H1 (cell line): ENCODE measurements around the gene RAD51B. TPM values are rescaled to one million over a fixed set of nuclear protein-coding genes. Genes with fewer than 3 reads are reported as not detected.

Source experiments
- ASH2L ChIP-seq: fragments of 200-600, 300-600 bp; sonication (generic); IDR thresholded peaks from one replicate; pipeline ENCODE4 v1.7.1; 2017; ENCODE audit warnings: low read length
- CBX5 ChIP-seq: fragments of 300-800, 300-1000 bp; sonication (generic); IDR thresholded peaks from 2 replicates; pipeline ENCODE4 v1.7.1; 2016; ENCODE audit warnings: antibody characterized with exemption, low read length, low read depth
- KDM1A ChIP-seq: fragments of 200-600, 300-600 bp; sonication (generic); IDR thresholded peaks from 2 replicates; pipeline ENCODE4 v1.7.1; 2016; ENCODE audit warnings: mild to moderate bottlenecking, low read length, borderline replicate concordance
- SIX5 ChIP-seq: IDR thresholded peaks from 2 replicates; pipeline ENCODE4 v1.6.1; 2011; ENCODE audit warnings: mild to moderate bottlenecking, low read depth, low read length
- TAF1 ChIP-seq: IDR thresholded peaks from 2 replicates; pipeline ENCODE4 v1.6.1; 2011; ENCODE audit warnings: mild to moderate bottlenecking, low read depth, low read length
- polyA plus RNA-seq, 7 experiments: library from polyadenylated mRNA; depleted of rRNA in 3 of 7; stranded (reverse) in 5 of 7; unstranded in 2 of 7; fragments of >200 nt in 5 of 7; fragments of 200-250 nt in 2 of 7; gene quantifications; 1 replicate in 5 of 7; 2 replicates in 1 of 7; 4 replicates in 1 of 7; pipeline versions ENCODE4 v1.2.1 to v1.2.3, GENCODE V29; 2011 to 2013; ENCODE audit warnings: missing spikeins in 2 of 7, mixed read lengths in 2 of 7
- total RNA-seq: library from RNA; stranded (reverse); fragmentation: NEBNext Ultra II Directional; extraction: Animal tissue kit (Norgen Biotek cat#: 25700); gene quantifications from 2 replicates; pipeline ENCODE4 v1.2.1, GENCODE V29; 2021

The RAD51B gene
- total and polyA plus RNA-seq, 2 of the 8 experiments (the other 6 are each of a cell fraction or from before 2014, with no cell fraction given): 3.9 to 14.9 TPM

- TF ChIP-seq CBX5 (no peak), SIX5 (no peak), ASH2L (no peak), KDM1A (no peak), TAF1 (no peak)
These were observed 885.4 kb downstream of the RAD51B start (continued) for GRCh38 chr14:68704736-68705720.
